Measurements from ENCODE around the gene ADAMTS7.
"Not testable (repeated sequence)": the region's sequence is repeated elsewhere in the genome, so short reads cannot be mapped to it uniquely, and the experiment has no call there.

The ADAMTS7 gene

GRCh38 chr15:78763796-78764241 is 47.4 kb downstream of the ADAMTS7 start:
- no peak for DNase-seq (ENCODE audit: low read depth)

GRCh38 chr15:78762985-78763795 is 48.1 kb downstream of the ADAMTS7 start:
- no peak for DNase-seq (ENCODE audit: low read depth)

- not testable (repeated sequence) for DNase-seq (ENCODE audit: low read depth)
Measured at GRCh38 chr15:78762386-78762961, 48.8 kb downstream of the ADAMTS7 start.

GRCh38 chr15:78761891-78762385 is 49.3 kb downstream of the ADAMTS7 start:
- no peak for DNase-seq (ENCODE audit: low read depth)

- peak; percentile 56 for DNase-seq (ENCODE audit: low read depth)
Measured at GRCh38 chr15:78761475-78761874, 49.8 kb downstream of the ADAMTS7 start.

GRCh38 chr15:78761020-78761419 is 50.2 kb downstream of the ADAMTS7 start:
- DNase-seq (ENCODE audit: low read depth), result no peak

- not testable (repeated sequence) for DNase-seq (ENCODE audit: low read depth)
Measured at GRCh38 chr15:78760091-78760882, 51.0 kb downstream of the ADAMTS7 start.

- not testable (repeated sequence) for DNase-seq (ENCODE audit: low read depth)
Measured at GRCh38 chr15:78759361-78759998, 51.8 kb downstream of the ADAMTS7 start.

- DNase-seq (ENCODE audit: low read depth), result not testable (repeated sequence)
Measured at GRCh38 chr15:78758486-78759200, 52.6 kb downstream of the ADAMTS7 start.

- DNase-seq (ENCODE audit: low read depth), result not testable (repeated sequence)
Measured at GRCh38 chr15:78758084-78758483, 53.2 kb downstream of the ADAMTS7 start.

- no peak for DNase-seq (ENCODE audit: low read depth)
Measured at GRCh38 chr15:78757636-78757905, 53.7 kb downstream of the ADAMTS7 start.

- peak; percentile 18 for DNase-seq (ENCODE audit: low read depth)
Measured at GRCh38 chr15:78756781-78757635, 54.3 kb downstream of the ADAMTS7 start.

- not testable (repeated sequence) for DNase-seq (ENCODE audit: low read depth)
Measured at GRCh38 chr15:78755900-78756591, 55.2 kb downstream of the ADAMTS7 start.

- DNase-seq (ENCODE audit: low read depth), result not testable (repeated sequence)
Measured at GRCh38 chr15:78754637-78755280, 56.5 kb downstream of the ADAMTS7 start.

- DNase-seq (ENCODE audit: low read depth), result not testable (repeated sequence)
Measured at GRCh38 chr15:78753751-78754535, 57.3 kb downstream of the ADAMTS7 start.

GRCh38 chr15:78753359-78753659 is 58.0 kb downstream of the ADAMTS7 start:
- not testable (repeated sequence) for DNase-seq (ENCODE audit: low read depth)

- no peak for DNase-seq (ENCODE audit: low read depth)
Measured at GRCh38 chr15:78752492-78753358, 58.5 kb downstream of the ADAMTS7 start.

GRCh38 chr15:78751602-78751979 is 59.7 kb downstream of the ADAMTS7 start:
- DNase-seq (ENCODE audit: low read depth), result no peak

All from stimulated activated CD8-positive, alpha-beta memory T cell treated with anti-CD3 and anti-CD28 coated beads, Interleukin-12 subunit alpha, Interleukin-12 subunit beta, amount 100 ng/mL, for 4 hours (primary cell).